ENCODE measurements around the gene AKT2. TPM values are rescaled to one million over a fixed set of nuclear protein-coding genes. Genes with fewer than 3 reads are reported as not detected.

Gene AKT2
- total and polyA plus RNA-seq, 2 of the 8 experiments (the other 6 are each of a cell fraction or from before 2014, with no cell fraction given) = 151 to 183 TPM

GRCh38 chr19:40263440-40264313 is 21.5 kb downstream of the AKT2 start (continued):
- no peak for TF ChIP-seq EP300 (IDR thresholded peaks at IDR 0.05; ENCODE audit: borderline replicate concordance in 1 of 2, low read depth in 2 of 2, low read length in 2 of 2)
- TF ChIP-seq TBP (IDR thresholded peaks at IDR 0.05; ENCODE audit: low read depth, low read length) = no peak
- no peak for TF ChIP-seq RNF2 (IDR thresholded peaks at IDR 0.05; ENCODE audit: borderline replicate concordance, low read depth, low read length, missing control alignments, poor library complexity, severe bottlenecking)
- TF ChIP-seq RAD21 (IDR thresholded peaks at IDR 0.05 in 1 of 2, conservative IDR thresholded peaks at IDR 0.05 in 1 of 2; ENCODE audit: low read depth in 2 of 2, low read length in 2 of 2) = no peak
- TF ChIP-seq SAP30 (IDR thresholded peaks at IDR 0.05; ENCODE audit: insufficient read depth, insufficient replicate concordance, low read length) = no peak
- TF ChIP-seq, protein P1, sequence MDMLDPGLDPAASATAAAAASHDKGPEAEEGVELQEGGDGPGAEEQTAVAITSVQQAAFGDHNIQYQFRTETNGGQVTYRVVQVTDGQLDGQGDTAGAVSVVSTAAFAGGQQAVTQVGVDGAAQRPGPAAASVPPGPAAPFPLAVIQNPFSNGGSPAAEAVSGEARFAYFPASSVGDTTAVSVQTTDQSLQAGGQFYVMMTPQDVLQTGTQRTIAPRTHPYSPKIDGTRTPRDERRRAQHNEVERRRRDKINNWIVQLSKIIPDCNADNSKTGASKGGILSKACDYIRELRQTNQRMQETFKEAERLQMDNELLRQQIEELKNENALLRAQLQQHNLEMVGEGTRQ (IDR thresholded peaks at IDR 0.05; ENCODE audit: low read length) = no peak
- no peak for TF ChIP-seq SRF (IDR thresholded peaks at IDR 0.05; ENCODE audit: low read depth, low read length)

All from H1 (cell line).